GM23248 (cell line): ENCODE results near the gene NAA50. TPM values are rescaled to one million over a fixed set of nuclear protein-coding genes. Genes with fewer than 3 reads are reported as not detected.

Experiments
- DNase-seq: peaks from one replicate; pipeline ENCODE4 v3.0.0-alpha.2; 2015
- H2AFZ ChIP-seq: fragments of 200-600 bp; sonication (generic); 2 replicates; pipeline ENCODE4 v1.6.1; 2016; ENCODE audit warnings: antibody characterized with exemption
- H3F3A ChIP-seq: fragments of 200-600 bp; sonication (generic); 2 replicates; pipeline ENCODE4 v1.6.1; 2016; ENCODE audit warnings: mild to moderate bottlenecking, antibody characterized with exemption, mixed run types; ENCODE audit not compliant: insufficient read depth
- H3K27ac ChIP-seq: fragments of 200-600 bp; sonication (generic); 2 replicates; pipeline ENCODE4 v1.5.1; 2016; ENCODE audit warnings: mild to moderate bottlenecking
- H3K27me3 ChIP-seq: fragments of 200-600 bp; sonication (generic); replicated peaks from 2 replicates; pipeline ENCODE4 v1.6.1; 2016; ENCODE audit warnings: mild to moderate bottlenecking; ENCODE audit not compliant: insufficient read depth
- H3K36me3 ChIP-seq: fragments of 200-600 bp; sonication (generic); 2 replicates; pipeline ENCODE4 v1.6.1; 2016; ENCODE audit warnings: low read depth, mild to moderate bottlenecking
- H3K4me1 ChIP-seq: fragments of 200-600 bp; sonication (generic); 2 replicates; pipeline ENCODE4 v1.6.1; 2016; ENCODE audit warnings: mild to moderate bottlenecking; ENCODE audit not compliant: insufficient read depth
- H3K4me2 ChIP-seq: fragments of 200-600 bp; sonication (generic); one replicate; pipeline ENCODE4 v1.6.1; 2016; ENCODE audit warnings: mild to moderate bottlenecking; ENCODE audit not compliant: unreplicated experiment
- H3K4me3 ChIP-seq: fragments of 200-600 bp; sonication (generic); 2 replicates; pipeline ENCODE4 v1.5.1; 2016; ENCODE audit warnings: mild to moderate bottlenecking
- H3K79me2 ChIP-seq: fragments of 200-600 bp; sonication (generic); 2 replicates; pipeline ENCODE4 v1.6.1; 2016; ENCODE audit warnings: mild to moderate bottlenecking; ENCODE audit not compliant: insufficient read depth
- H3K9ac ChIP-seq: fragments of 200-600 bp; sonication (generic); 2 replicates; pipeline ENCODE4 v1.6.1; 2016; ENCODE audit warnings: mild to moderate bottlenecking
- H3K9me2 ChIP-seq: fragments of 200-600 bp; sonication (generic); 2 replicates; pipeline ENCODE4 v1.6.1; 2016; ENCODE audit warnings: mixed run types, mild to moderate bottlenecking, moderate library complexity; ENCODE audit not compliant: insufficient read depth
- H3K9me3 ChIP-seq: fragments of 200-600 bp; sonication (generic); one replicate; pipeline ENCODE4 v1.6.1; 2017; ENCODE audit warnings: low read depth
- H4K20me1 ChIP-seq: fragments of 200-600 bp; sonication (generic); 2 replicates; pipeline ENCODE4 v1.6.0; 2016; ENCODE audit not compliant: insufficient read depth
- EZH2 ChIP-seq: fragments of 200-600 bp; sonication (generic); IDR thresholded peaks from 2 replicates; pipeline ENCODE4 v1.6.1; 2018; ENCODE audit warnings: antibody characterized with exemption, mild to moderate bottlenecking; ENCODE audit not compliant: insufficient read depth, poor library complexity, severe bottlenecking
- EZH2phosphoT487 ChIP-seq: fragments of 200-600 bp; sonication (generic); IDR thresholded peaks from 2 replicates; pipeline ENCODE4 v1.6.1; 2018; ENCODE audit warnings: antibody characterized with exemption, moderate library complexity, mild to moderate bottlenecking, low read depth; ENCODE audit not compliant: insufficient read depth
- WGBS, 2 experiments: methylation state at CpG; one replicate each; pipeline ENCODE4 v1.1.6; 2015 to 2017; ENCODE audit warnings: low lambda C conversion rate in 2 of 2, low coverage in 1 of 2; ENCODE audit errors: missing lambda C conversion rate in 2 of 2; 5-methylcytosine and 5-hydroxymethylcytosine counted together
- in situ Hi-C: fragments of 300-500 bp; cut with MboI; formaldehyde crosslinking; loops from 2 replicates; pipeline ENCODE4 v1.15.0; 2020
- polyA plus RNA-seq: library from polyadenylated mRNA; unstranded; fragments of >200 nt; fragmentation: Nextera tagmentation; extraction: Ambion mirVana; gene quantifications from 2 replicates; pipeline ENCODE4 v1.2.1, GENCODE V29; 2016
- total RNA-seq: library from RNA; depleted of rRNA; stranded (reverse); fragments of >200 nt; shearing (Covaris generic); gene quantifications from 2 replicates; pipeline ENCODE4 v1.2.3, GENCODE V29; 2014

Gene NAA50
- total and polyA plus RNA-seq, 2 experiments from 2014 or later: 154 to 160 TPM

DNA sequence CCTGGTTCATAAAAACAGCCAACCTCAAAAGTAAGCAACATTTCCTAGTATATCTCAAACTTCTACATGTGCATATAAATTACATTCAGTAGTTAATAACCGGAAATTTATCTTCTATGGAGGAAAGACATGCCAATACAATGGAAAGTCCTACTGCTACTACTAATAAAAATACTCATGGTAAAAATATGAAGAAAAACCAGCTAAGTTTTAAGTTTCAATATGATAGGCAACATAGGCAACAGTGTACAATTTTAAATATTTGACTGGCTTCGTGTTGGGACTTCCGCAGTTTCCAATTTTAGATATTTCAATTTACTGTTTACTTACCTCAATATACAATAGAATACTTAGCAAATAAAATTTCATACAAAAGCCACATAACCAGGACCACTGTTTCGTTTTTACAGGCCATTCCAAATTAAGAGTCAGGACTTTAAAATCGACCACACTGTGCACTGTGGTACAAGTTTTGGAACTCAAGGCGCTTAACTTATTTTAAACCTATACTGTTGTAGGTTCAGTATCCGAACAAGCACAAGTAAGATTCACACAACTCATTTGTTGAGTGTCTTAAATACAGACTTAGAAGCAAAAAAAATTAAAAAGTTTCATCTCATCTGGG lies 2.9 kb downstream of the NAA50 start:
- TF ChIP-seq EZH2 (no peak), EZH2phosphoT487 (no peak)
- Histone ChIP-seq H3K79me2 (peaks cover 89% of the 10 kb centered on the region), H3K36me3 (no peaks in the 10 kb centered on the region), H3K4me1 (peaks cover 53% of the 10 kb centered on the region), H3K4me2 (peak overlapping the region; percentile 97), H3K9me3 (no peaks in the 10 kb centered on the region), H4K20me1 (peaks cover 10% of the 10 kb centered on the region; the same call in 1 of the 2 replicates), H2AFZ (no peak overlapping the region), H3K9ac (peak overlapping the region; percentile 99), H3K4me3 (peak overlapping the region; percentile 99), H3K27me3 (no peaks in the 10 kb centered on the region), H3F3A (peaks cover 19% of the 10 kb centered on the region), H3K27ac (peak overlapping the region; percentile 100; the same call in 1 of the 2 replicates), H3K9me2 (no peaks in the 10 kb centered on the region)
- no peak for DNase-seq
- in situ Hi-C loops: no loop called here
- WGBS, 2 experiments: 51% methylated on average over 7 of the region's 7 CpGs

DNA sequence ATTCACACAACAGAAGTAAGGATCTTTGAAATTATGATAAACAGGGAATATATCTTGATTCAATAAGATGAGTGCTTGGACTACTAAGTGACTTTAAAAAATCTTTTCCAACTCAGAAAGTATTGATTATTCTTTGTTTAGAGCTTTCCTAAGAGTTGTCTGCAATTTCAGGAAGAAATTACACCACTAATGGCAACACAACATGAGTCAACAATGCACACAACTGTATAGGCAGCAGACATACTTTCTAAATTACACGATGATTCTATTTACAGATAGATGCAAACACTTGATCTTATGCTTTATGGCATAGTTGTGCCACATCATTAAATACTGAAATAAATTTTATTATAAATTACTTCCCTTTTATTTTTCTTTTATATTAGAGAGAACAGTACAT lies 4.4 kb downstream of the NAA50 start:
- H3K27ac ChIP-seq: no peak overlapping the region; the same call in 1 of the 2 replicates
- peaks cover 27% of the 10 kb centered on the region for H3F3A ChIP-seq
- H2AFZ ChIP-seq: no peak overlapping the region
- peaks cover 64% of the 10 kb centered on the region for H3K4me1 ChIP-seq
- H3K27me3 ChIP-seq: no peaks in the 10 kb centered on the region
- DNase-seq: peak; percentile 47
- peak overlapping the region; percentile 37 for H3K4me2 ChIP-seq
- in situ Hi-C loops: no loop called here
- no peaks in the 10 kb centered on the region for H3K36me3 ChIP-seq
- peaks cover 13% of the 10 kb centered on the region; the same call in 1 of the 2 replicates for H4K20me1 ChIP-seq
- H3K79me2 ChIP-seq: peaks cover 92% of the 10 kb centered on the region
- no peaks in the 10 kb centered on the region for H3K9me2 ChIP-seq
- no peak overlapping the region for H3K9ac ChIP-seq
- no peak for TF ChIP-seq EZH2phosphoT487
- no peak for TF ChIP-seq EZH2
- peak overlapping the region; percentile 16; the same call in 1 of the 2 replicates for H3K4me3 ChIP-seq
- 41 to 42% methylated on average over 1 of the region's 1 CpG for WGBS, 2 experiments
- no peaks in the 10 kb centered on the region for H3K9me3 ChIP-seq

DNA sequence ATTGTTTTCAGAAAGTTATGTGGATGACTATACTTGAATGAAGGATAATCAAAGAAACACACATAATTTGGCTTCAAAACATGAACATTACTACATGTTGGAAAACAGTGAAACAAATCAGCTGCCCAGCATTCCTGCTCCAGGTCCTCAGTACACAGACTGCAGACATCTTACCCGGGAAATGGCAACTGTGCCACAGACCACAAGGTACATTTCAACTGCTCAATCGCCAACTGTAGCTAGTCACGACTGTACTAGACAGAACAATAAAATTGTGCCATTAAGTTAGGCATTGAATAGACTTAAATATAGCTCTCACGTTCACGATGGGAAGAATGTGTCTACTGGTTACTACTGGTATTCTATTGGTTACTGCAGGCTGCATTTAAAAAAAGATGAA lies 5.0 kb downstream of the NAA50 start:
- Histone ChIP-seq H3F3A (peaks cover 27% of the 10 kb centered on the region), H3K4me1 (peaks cover 69% of the 10 kb centered on the region), H3K36me3 (no peaks in the 10 kb centered on the region), H2AFZ (no peak overlapping the region), H3K27me3 (no peaks in the 10 kb centered on the region), H3K27ac (no peak overlapping the region; the same call in 1 of the 2 replicates), H3K79me2 (peaks cover 98% of the 10 kb centered on the region), H4K20me1 (peaks cover 13% of the 10 kb centered on the region; the same call in 1 of the 2 replicates), H3K4me2 (peak overlapping the region; percentile 37), H3K9me2 (no peaks in the 10 kb centered on the region), H3K9me3 (no peaks in the 10 kb centered on the region), H3K4me3 (peak overlapping the region; percentile 16; the same call in 1 of the 2 replicates), H3K9ac (no peak overlapping the region)
- DNase-seq: peak; percentile 32
- in situ Hi-C loops: no loop called here
- WGBS, 2 experiments: 33 to 35% methylated on average over 5 of the region's 5 CpGs
- no peak for TF ChIP-seq EZH2phosphoT487
- TF ChIP-seq EZH2: no peak

DNA sequence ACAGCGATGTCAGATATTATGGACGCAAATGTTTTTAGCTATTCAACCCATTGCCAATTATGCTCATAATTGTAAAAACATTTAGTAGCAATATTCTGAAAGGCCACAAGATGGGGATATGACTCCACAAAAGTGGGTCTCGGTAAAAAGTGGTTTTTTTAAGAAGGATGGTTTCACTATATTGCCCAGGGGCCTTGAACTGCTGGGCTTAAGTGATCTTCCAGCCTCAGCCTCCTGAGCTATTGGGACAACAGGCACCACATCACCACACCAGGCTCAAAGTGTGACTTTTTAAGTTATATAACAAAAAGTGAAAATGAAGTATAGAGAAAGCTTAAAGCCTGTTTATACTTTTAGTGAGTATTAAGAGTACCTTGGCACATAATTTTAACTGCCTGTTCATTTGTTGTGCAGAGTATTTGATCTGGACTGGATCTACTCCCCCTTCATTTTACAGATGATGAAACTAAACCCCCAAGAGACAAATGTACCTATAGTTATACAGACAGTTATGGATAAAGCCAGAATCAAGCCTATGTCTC lies 9.4 kb downstream of the NAA50 start:
- 2 to 3% methylated on average over 3 of the region's 3 CpGs for WGBS, 2 experiments
- H3K4me2 ChIP-seq: peak overlapping the region; percentile 40

More for the DNA sequence above, 9.4 kb downstream of the NAA50 start:
- H2AFZ ChIP-seq: no peak overlapping the region
- TF ChIP-seq EZH2 (no peak), EZH2phosphoT487 (no peak)
- peak overlapping the region; percentile 45 for H3K4me3 ChIP-seq
- peaks cover 9% of the 10 kb centered on the region; the same call in 1 of the 2 replicates for H4K20me1 ChIP-seq
- no peaks in the 10 kb centered on the region for H3K9me2 ChIP-seq
- DNase-seq: peak; percentile 79
- peaks cover 100% of the 10 kb centered on the region for H3K79me2 ChIP-seq
- H3K9ac ChIP-seq: peak overlapping the region; percentile 39
- no peaks in the 10 kb centered on the region for H3K36me3 ChIP-seq
- H3F3A ChIP-seq: peaks cover 24% of the 10 kb centered on the region; the same call in 1 of the 2 replicates
- in situ Hi-C loops: no loop called here
- peaks cover 46% of the 10 kb centered on the region for H3K4me1 ChIP-seq
- no peaks in the 10 kb centered on the region for H3K27me3 ChIP-seq
- peak overlapping the region; percentile 22 for H3K27ac ChIP-seq
- H3K9me3 ChIP-seq: no peaks in the 10 kb centered on the region
